ENCODE results near the gene PCNX3.

The PCNX3 gene

DNA sequence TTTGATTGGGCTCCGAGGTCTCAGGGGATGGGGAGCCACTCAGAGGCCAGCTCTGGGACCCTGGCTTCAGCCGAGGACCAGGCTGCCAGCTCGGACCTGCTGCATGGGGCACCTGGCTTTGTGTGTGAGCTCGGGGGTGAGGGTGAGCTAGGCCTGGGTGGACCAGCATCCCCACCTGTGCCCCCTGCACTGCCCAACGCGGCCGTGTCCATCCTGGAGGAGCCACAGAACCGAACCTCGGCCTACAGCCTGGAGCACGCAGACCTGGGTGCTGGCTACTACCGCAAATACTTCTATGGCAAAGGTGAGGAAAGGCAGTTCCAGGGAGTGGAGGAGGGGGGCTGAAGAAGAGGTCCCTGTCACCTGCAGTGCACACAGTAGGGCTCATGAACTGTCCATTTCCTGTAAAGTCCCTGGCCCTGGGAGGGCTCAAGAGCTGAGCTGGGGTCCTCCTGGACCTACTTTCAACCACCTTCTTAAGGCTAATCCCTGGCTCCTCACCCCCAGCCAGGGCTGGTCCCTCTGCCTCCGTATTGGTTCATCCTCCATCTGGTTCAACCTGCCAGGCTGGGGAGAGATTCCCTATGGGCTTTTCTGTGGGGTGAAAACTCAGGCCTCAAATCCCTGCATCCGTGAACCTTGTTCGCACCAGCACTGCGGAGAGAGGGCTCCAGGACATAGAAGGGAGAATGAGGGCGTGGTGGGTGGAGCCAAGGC, 25.9 kb downstream of the PCNX3 start:
- in situ Hi-C loops (cut with MboI; ENCODE audit: low sequenced_read_pairs, unreplicated experiment) = no loop called here
- DNase-seq (ENCODE audit: low spot score) = no peak
- TF ChIP-seq, protein P1, sequence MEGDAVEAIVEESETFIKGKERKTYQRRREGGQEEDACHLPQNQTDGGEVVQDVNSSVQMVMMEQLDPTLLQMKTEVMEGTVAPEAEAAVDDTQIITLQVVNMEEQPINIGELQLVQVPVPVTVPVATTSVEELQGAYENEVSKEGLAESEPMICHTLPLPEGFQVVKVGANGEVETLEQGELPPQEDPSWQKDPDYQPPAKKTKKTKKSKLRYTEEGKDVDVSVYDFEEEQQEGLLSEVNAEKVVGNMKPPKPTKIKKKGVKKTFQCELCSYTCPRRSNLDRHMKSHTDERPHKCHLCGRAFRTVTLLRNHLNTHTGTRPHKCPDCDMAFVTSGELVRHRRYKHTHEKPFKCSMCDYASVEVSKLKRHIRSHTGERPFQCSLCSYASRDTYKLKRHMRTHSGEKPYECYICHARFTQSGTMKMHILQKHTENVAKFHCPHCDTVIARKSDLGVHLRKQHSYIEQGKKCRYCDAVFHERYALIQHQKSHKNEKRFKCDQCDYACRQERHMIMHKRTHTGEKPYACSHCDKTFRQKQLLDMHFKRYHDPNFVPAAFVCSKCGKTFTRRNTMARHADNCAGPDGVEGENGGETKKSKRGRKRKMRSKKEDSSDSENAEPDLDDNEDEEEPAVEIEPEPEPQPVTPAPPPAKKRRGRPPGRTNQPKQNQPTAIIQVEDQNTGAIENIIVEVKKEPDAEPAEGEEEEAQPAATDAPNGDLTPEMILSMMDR (IDR thresholded peaks at IDR 0.05; ENCODE audit: borderline replicate concordance, control extremely low read depth, extremely low read depth, insufficient read depth, missing control alignments) = no peak

DNA sequence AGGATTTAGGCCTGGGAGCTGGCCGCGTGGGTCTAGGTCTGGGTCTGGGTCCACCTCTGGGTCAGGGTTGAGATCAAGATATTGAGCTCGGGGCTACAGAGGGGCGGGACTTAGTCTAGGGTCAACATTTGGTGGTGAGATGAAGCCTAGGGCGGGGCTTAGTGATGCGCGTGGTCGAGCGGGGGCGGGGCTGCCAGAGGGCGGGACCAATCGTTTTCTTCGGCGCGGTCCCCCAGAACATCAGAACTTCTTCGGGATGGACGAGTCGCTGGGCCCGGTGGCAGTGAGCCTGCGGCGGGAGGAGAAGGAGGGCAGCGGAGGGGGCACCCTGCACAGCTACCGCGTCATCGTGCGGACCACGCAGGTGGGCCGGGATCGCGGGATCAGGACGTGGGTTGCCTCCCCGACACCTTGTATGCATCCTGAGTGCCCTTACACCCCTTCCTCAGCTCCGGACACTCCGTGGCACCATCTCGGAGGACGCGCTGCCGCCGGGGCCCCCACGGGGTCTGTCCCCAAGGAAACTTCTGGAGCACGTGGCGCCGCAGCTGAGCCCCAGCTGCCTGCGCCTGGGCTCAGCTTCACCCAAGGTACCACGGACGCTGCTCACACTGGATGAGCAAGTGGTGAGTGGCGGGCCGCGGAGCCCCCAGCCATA, 26.6 kb downstream of the PCNX3 start:
- in situ Hi-C loops (cut with MboI; ENCODE audit: low sequenced_read_pairs, unreplicated experiment) = no loop called here

DNA sequence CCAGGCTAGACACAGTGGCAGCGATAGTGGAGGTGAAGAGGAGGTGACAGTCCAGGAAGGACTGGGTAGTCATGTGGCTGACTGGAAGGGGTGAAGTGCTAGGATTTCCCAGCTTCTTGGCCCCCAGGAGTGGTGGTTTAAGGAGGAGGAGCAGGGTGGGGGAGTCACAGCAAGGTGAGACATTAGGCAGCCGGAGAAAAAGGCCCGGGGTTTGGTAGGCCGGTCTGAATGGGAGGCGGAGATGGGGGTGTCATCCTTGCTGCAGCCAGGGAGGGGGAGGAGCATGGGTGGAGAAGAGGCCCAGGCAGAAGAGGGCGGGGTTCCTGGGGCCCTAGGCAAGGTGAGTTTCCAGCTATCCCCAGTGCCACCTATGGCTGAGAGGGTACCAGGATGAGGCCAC, 28.4 kb downstream of the PCNX3 start:
- no peak for DNase-seq (ENCODE audit: low spot score)
- in situ Hi-C loops (cut with MboI; ENCODE audit: low sequenced_read_pairs, unreplicated experiment) = no loop called here

More for the DNA sequence above, 26.6 kb downstream of the PCNX3 start:
- no peak for DNase-seq (ENCODE audit: low spot score)
- TF ChIP-seq, protein P1 (IDR thresholded peaks at IDR 0.05; ENCODE audit: borderline replicate concordance, control extremely low read depth, extremely low read depth, insufficient read depth, missing control alignments) = no peak

GRCh38 chr11:65644837-65645236, 29.3 kb downstream of the PCNX3 start:
- TF ChIP-seq, protein P1 (IDR thresholded peaks at IDR 0.05; ENCODE audit: borderline replicate concordance, control extremely low read depth, extremely low read depth, insufficient read depth, missing control alignments) = no peak
- in situ Hi-C loops (cut with MboI; ENCODE audit: low sequenced_read_pairs, unreplicated experiment) = no loop called here
- DNase-seq (ENCODE audit: low spot score) = no peak

More for the DNA sequence above, 28.4 kb downstream of the PCNX3 start:
- TF ChIP-seq, protein P1 (IDR thresholded peaks at IDR 0.05; ENCODE audit: borderline replicate concordance, control extremely low read depth, extremely low read depth, insufficient read depth, missing control alignments) = no peak

- in situ Hi-C loops (cut with MboI; ENCODE audit: low sequenced_read_pairs, unreplicated experiment) = no loop called here
- TF ChIP-seq, protein P1 (IDR thresholded peaks at IDR 0.05; ENCODE audit: borderline replicate concordance, control extremely low read depth, extremely low read depth, insufficient read depth, missing control alignments) = no peak
- no peak for DNase-seq (ENCODE audit: low spot score)
Observed at GRCh38 chr11:65645710-65646109, 30.1 kb downstream of the PCNX3 start.

DNA sequence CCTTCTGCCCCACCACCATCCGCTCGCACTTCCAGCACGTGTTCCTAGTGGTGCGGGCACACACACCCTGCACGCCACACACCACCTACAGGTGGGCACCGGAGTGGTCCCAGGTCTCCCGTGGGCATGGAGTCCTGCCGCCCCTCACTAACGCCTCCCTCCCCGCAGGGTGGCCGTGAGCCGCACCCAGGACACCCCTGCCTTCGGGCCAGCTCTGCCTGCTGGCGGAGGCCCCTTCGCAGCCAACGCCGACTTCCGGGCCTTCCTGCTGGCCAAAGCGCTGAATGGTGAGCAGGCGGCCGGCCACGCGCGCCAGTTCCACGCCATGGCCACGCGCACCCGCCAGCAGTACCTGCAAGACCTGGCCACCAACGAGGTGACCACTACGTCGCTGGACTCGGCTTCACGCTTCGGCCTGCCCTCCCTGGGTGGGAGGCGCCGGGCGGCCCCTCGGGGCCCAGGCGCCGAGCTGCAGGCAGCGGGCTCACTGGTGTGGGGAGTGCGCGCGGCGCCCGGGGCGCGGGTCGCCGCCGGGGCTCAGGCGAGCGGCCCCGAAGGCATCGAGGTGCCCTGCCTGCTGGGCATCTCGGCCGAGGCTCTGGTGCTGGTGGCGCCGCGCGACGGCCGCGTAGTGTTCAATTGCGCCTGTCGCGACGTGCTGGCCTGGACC, 30.8 kb downstream of the PCNX3 start:
- DNase-seq (ENCODE audit: low spot score) = no peak
- in situ Hi-C loops (cut with MboI; ENCODE audit: low sequenced_read_pairs, unreplicated experiment) = no loop called here
- TF ChIP-seq, protein P1 (IDR thresholded peaks at IDR 0.05; ENCODE audit: borderline replicate concordance, control extremely low read depth, extremely low read depth, insufficient read depth, missing control alignments) = no peak
